HCT116 (cell line): Measurements from ENCODE around the gene ACP3. TPM values are rescaled to one million over a fixed set of nuclear protein-coding genes. Genes with fewer than 3 reads are reported as not detected.

Experiments
- ATAC-seq: fragments of 200-7000 bp; cut with Tn5 transposase; 2 replicates; pipeline ENCODE4 v1.9.1; 2020; ENCODE audit warnings: mild to moderate bottlenecking, moderate library complexity
- BruUV-seq: library from RNA; stranded (reverse); fragments of 400-500 nt; replicated peaks from 2 replicates; lab custom pipeline; 2021; lab: Mats Ljungman, UMichigan
- CTCF ChIA-PET: fragments of 300-600 bp; sonication (Branson Sonifier 250); formaldehyde crosslinking; loops from one replicate; lab custom pipeline; 2021; ENCODE audit warnings: antibody characterized with exemption; lab: Charles Lee
- POLR2A ChIA-PET: fragments of 300-600, 350-600 bp; sonication (Branson Sonifier 250); formaldehyde crosslinking; loops from one replicate; lab custom pipeline; 2021; ENCODE audit warnings: antibody characterized with exemption; lab: Charles Lee
- RAD21 ChIA-PET, 2 experiments: fragments of 300-600 bp; sonication (Branson Sonifier 250); formaldehyde crosslinking; loops; one replicate each; lab custom pipeline; 2023; ENCODE audit warnings: low total read pairs in 2 of 2; ENCODE audit not compliant: uncharacterized antibody in 2 of 2, unreplicated experiment in 2 of 2, low non-redundant PET in 1 of 2; lab: Charles Lee
- DNase-seq: peaks from one replicate; pipeline ENCODE4 v3.0.0-alpha.2; 2010; ENCODE audit warnings: low read depth, low spot score
- H2AFZ ChIP-seq: fragments of 200-600 bp; shearing (Covaris generic), sonication (generic); 2 replicates; pipeline ENCODE4 v1.6.1; 2017; ENCODE audit warnings: low read depth, mixed run types, mixed read lengths, antibody characterized with exemption, low read length; ENCODE audit not compliant: poor library complexity, severe bottlenecking
- H3K27ac ChIP-seq: 2 replicates; pipeline ENCODE4 v1.5.1; 2012; ENCODE audit warnings: low read depth, low read length
- H3K27me3 ChIP-seq: fragments of 200-600 bp; sonication (generic); 2 replicates; pipeline ENCODE4 v1.6.1; 2016; ENCODE audit warnings: mixed run types, low read length, mixed read lengths; ENCODE audit not compliant: insufficient read depth
- H3K36me3 ChIP-seq, 2 experiments: fragments of 200-500 bp in 1 of 2; fragments of 200-600 bp in 1 of 2; sonication (Bioruptor generic) in 1 of 2; sonication (generic) in 1 of 2; 2 replicates each; pipeline versions ENCODE4 v1.5.1 to v1.6.1; 2014 to 2016; ENCODE audit warnings: low read length in 2 of 2, inconsistent platforms in 1 of 2, mixed read lengths in 1 of 2, mixed run types in 1 of 2; ENCODE audit not compliant: insufficient read depth in 2 of 2, control insufficient read depth in 1 of 2
- H3K4me1 ChIP-seq, 2 experiments: fragments of 200-600 bp in 1 of 2; sonication (generic) in 1 of 2; 2 replicates each; pipeline versions ENCODE4 v1.5.1 to v1.6.1; 2012 to 2017; ENCODE audit warnings: low read length in 2 of 2, inconsistent platforms in 1 of 2, mild to moderate bottlenecking in 1 of 2, mixed read lengths in 1 of 2, mixed run types in 1 of 2, moderate library complexity in 1 of 2; ENCODE audit not compliant: insufficient read depth in 2 of 2, control insufficient read depth in 1 of 2
- H3K4me2 ChIP-seq: fragments of 200-600 bp; sonication (generic); 2 replicates; pipeline ENCODE4 v1.6.1; 2017; ENCODE audit warnings: mixed run types, low read length, mixed read lengths
- H3K4me3 ChIP-seq, 2 experiments: fragments of 200-600 bp in 1 of 2; sonication (generic) in 1 of 2; replicated peaks in 1 of 2; 2 replicates each; pipeline ENCODE4 v1.5.1; 2011 to 2016; ENCODE audit warnings: low read length in 2 of 2, control low read depth in 1 of 2, low read depth in 1 of 2, mild to moderate bottlenecking in 1 of 2, mixed read lengths in 1 of 2, mixed run types in 1 of 2
- H3K79me2 ChIP-seq: fragments of 200-600 bp; sonication (generic); 2 replicates; pipeline ENCODE4 v1.6.1; 2017; ENCODE audit warnings: mild to moderate bottlenecking, mixed run types, low read length, moderate library complexity, mixed read lengths; ENCODE audit not compliant: insufficient read depth
- H3K9ac ChIP-seq: fragments of 200-600 bp; sonication (generic); 2 replicates; pipeline ENCODE4 v1.6.1; 2016; ENCODE audit warnings: low read length, mixed read lengths
- H3K9me2 ChIP-seq: fragments of 200-600 bp; sonication (generic), shearing (Covaris generic); 2 replicates; pipeline ENCODE4 v1.6.1; 2017; ENCODE audit warnings: mixed run types, mild to moderate bottlenecking, moderate library complexity; ENCODE audit not compliant: insufficient read depth
- H3K9me3 ChIP-seq, 2 experiments: fragments of 200-500 bp in 1 of 2; fragments of 200-600 bp in 1 of 2; sonication (Bioruptor generic) in 1 of 2; sonication (generic) in 1 of 2; 2 replicates each; pipeline ENCODE4 v1.6.1; 2014 to 2017; ENCODE audit warnings: low read length in 2 of 2, mixed read lengths in 2 of 2, inconsistent platforms in 1 of 2, low read depth in 1 of 2, mild to moderate bottlenecking in 1 of 2, mixed run types in 1 of 2, moderate library complexity in 1 of 2; ENCODE audit not compliant: control insufficient read depth in 1 of 2, insufficient read depth in 1 of 2
- H4K20me1 ChIP-seq: fragments of 200-600 bp; sonication (generic), shearing (Covaris generic); 2 replicates; pipeline ENCODE4 v1.6.1; 2017; ENCODE audit warnings: mixed run types, mild to moderate bottlenecking, moderate library complexity; ENCODE audit not compliant: insufficient read depth
- FOSL1 ChIP-seq: IDR thresholded peaks from 2 replicates; pipeline ENCODE4 v1.6.1; 2012; ENCODE audit warnings: low read depth
- SP1 ChIP-seq: IDR thresholded peaks from 2 replicates; pipeline ENCODE4 v1.6.1; 2012; ENCODE audit warnings: low read depth
- intact Hi-C: fragments of 100-400 bp; cut with micrococcal nuclease; formaldehyde crosslinking; loops from 2 replicates; pipeline ENCODE4 v1.10.0; 2022
- total RNA-seq: library from RNA; stranded (reverse); gene quantifications from one replicate; pipeline ENCODE4 v1.2.1, GENCODE V29; 2021; ENCODE audit not compliant: unreplicated experiment
- TF ChIP-seq, protein P1 (sequence below): IDR thresholded peaks from 2 replicates; pipeline ENCODE4 v1.6.1; 2012
- TF ChIP-seq, protein P2 (sequence below): IDR thresholded peaks from 2 replicates; pipeline ENCODE4 v1.6.1; 2012
- TF ChIP-seq, protein P3 (sequence below): IDR thresholded peaks from 2 replicates; pipeline ENCODE4 v1.6.1; 2012; ENCODE audit warnings: low read depth
- TF ChIP-seq, protein P4 (sequence below), 3 experiments: fragments of 200-600 bp in 1 of 3; sonication (generic) in 1 of 3; IDR thresholded peaks in 2 of 3; conservative IDR thresholded peaks in 1 of 3; 2 replicates each; pipeline ENCODE4 v1.5.1; 2012 to 2017; ENCODE audit warnings: low read depth in 2 of 3, low read length in 2 of 3, antibody characterized with exemption in 1 of 3, borderline replicate concordance in 1 of 3, control low read depth in 1 of 3, mild to moderate bottlenecking in 1 of 3, mixed read lengths in 1 of 3, mixed run types in 1 of 3, moderate library complexity in 1 of 3; ENCODE audit not compliant: insufficient read depth in 1 of 3
- TF ChIP-seq, protein P5 (sequence below): IDR thresholded peaks from 2 replicates; pipeline ENCODE4 v1.6.1; 2011; ENCODE audit warnings: mild to moderate bottlenecking, low read length, moderate library complexity; ENCODE audit not compliant: insufficient replicate concordance; ENCODE audit errors: extremely low read depth

ACP3 gene
- total RNA-seq, 1 experiment from 2014 or later: 0.79 TPM

DNA sequence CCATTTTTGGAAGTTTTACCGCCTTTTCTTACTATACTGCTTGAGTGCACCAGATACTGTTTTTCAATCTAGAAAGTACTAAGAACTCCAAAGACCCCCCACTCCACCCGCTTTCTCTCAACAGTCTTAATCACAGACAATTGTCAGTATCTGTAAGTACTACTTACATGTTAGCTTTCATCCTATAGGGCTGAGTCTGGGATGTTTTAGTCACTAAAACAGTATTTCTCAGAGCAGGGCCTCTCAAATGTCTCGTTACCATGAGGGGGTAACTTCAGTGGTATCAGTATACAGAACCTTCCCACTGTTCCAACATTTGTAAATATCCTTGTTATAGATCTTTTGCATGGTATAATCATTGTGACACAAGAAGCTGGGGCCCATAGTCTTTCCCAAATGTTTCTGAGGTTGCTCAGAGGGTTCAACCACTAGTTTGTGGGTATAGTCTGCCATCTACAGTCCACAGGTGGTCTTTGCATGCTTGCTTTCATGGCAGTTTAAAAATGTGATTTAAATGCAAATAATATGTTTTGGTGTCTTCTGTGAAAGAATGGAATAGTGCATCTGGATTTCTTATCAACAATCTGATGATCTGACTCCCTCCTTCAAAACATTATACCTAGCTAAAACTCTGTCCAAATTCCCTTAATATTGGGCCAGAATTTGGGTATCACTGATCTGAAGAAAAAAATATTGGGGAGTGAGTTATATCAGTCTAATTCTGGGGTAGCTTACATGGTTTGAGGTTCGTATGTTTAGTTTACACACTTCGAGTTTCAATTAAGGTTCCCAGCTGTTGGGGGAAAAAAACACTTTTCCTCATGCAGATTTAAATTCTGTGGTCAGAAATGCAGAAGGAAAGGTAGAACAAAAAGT, 82.1 kb downstream of the ACP3 start (continued):
- TF ChIP-seq, protein P1, sequence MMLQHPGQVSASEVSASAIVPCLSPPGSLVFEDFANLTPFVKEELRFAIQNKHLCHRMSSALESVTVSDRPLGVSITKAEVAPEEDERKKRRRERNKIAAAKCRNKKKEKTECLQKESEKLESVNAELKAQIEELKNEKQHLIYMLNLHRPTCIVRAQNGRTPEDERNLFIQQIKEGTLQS: no peak
- no peak for TF ChIP-seq SP1
- TF ChIP-seq, protein P2, sequence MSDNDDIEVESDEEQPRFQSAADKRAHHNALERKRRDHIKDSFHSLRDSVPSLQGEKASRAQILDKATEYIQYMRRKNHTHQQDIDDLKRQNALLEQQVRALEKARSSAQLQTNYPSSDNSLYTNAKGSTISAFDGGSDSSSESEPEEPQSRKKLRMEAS: no peak

DNA sequence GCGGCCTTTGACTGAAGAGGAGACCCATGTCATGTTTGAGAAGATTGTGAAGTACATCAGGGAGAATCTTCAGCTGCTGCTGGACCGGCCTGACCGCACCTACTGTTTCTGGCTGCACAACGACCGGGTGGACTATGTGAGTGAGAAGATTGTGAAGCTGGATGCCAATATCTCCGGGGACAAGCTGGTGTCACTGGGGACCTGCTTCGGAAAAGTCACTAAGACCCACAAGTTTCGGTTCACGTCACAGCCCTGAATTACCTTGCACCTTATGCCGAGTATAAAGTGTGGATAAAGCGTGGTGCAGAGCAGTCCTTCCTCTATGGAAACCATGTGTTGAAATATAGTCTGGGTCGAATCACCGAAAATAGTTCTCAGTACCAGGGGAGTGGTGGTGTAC, 84.0 kb downstream of the ACP3 start:
- intact Hi-C loops: no loop called here
- H3K27me3 ChIP-seq: peaks cover 16% of the 10 kb centered on the region; the same call in 1 of the 2 replicates
- no peaks in the 10 kb centered on the region for H3K9me2 ChIP-seq
- no peaks in the 10 kb centered on the region for H3K9me3 ChIP-seq
- ChIA-PET POLR2A (no interaction called here), RAD21 (no interaction called here), CTCF (interaction anchor here (3.0 to 3.8 kb wide), 2 partner anchors 50 to 58 kb away, joined by 17 to 58 read pairs; no protein-coding TSS in a partner anchor)
- BruUV-seq: no TSS peak
- no peaks in the 10 kb centered on the region for H3K4me1 ChIP-seq
- DNase-seq (no peak), ATAC-seq (no peak)
- no peak overlapping the region for H3K27ac ChIP-seq
- TF ChIP-seq FOSL1: no peak
- no peak overlapping the region for H3K4me2 ChIP-seq
- H2AFZ ChIP-seq: no peak overlapping the region
- no peaks in the 10 kb centered on the region for H3K79me2 ChIP-seq
- H3K9ac ChIP-seq: no peak overlapping the region
- no peaks in the 10 kb centered on the region for H3K36me3 ChIP-seq
- H4K20me1 ChIP-seq: no peaks in the 10 kb centered on the region
- H3K4me3 ChIP-seq: no peak overlapping the region

DNA sequence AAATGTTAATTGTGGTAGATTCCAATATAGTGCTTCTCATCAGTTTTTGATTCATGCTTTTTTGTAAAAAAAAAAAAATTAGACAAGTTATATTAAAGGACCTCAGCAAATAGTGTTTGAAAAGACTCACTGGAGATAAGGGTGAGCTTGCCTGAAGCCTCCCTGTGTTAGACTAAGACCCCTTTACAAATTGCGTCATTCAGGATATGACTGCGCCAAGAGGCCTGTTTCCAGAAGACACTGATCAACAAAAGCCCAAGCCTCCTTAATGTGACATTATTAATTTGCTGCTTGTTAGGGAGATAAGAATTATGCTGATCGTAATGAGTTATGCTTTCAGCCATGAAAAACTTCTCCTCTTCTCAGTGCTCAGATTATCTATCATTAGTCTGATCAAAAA, 87.1 kb downstream of the ACP3 start:
- no peaks in the 10 kb centered on the region for H3K4me1 ChIP-seq
- ChIA-PET CTCF (no interaction called here), RAD21 (no interaction called here), POLR2A (no interaction called here)
- no peak overlapping the region for H3K9ac ChIP-seq
- H3K36me3 ChIP-seq: no peaks in the 10 kb centered on the region
- no peaks in the 10 kb centered on the region for H4K20me1 ChIP-seq
- H3K4me2 ChIP-seq: no peak overlapping the region
- H2AFZ ChIP-seq: no peak overlapping the region
- no peaks in the 10 kb centered on the region for H3K9me2 ChIP-seq
- ATAC-seq (no peak), DNase-seq (no peak)
- no peaks in the 10 kb centered on the region for H3K79me2 ChIP-seq
- H3K27me3 ChIP-seq: peaks cover 16% of the 10 kb centered on the region; the same call in 1 of the 2 replicates
- no peak overlapping the region for H3K4me3 ChIP-seq
- no peak overlapping the region for H3K27ac ChIP-seq
- BruUV-seq: no TSS peak
- intact Hi-C loops: no loop called here
- H3K9me3 ChIP-seq: no peaks in the 10 kb centered on the region
- TF ChIP-seq, protein P3, sequence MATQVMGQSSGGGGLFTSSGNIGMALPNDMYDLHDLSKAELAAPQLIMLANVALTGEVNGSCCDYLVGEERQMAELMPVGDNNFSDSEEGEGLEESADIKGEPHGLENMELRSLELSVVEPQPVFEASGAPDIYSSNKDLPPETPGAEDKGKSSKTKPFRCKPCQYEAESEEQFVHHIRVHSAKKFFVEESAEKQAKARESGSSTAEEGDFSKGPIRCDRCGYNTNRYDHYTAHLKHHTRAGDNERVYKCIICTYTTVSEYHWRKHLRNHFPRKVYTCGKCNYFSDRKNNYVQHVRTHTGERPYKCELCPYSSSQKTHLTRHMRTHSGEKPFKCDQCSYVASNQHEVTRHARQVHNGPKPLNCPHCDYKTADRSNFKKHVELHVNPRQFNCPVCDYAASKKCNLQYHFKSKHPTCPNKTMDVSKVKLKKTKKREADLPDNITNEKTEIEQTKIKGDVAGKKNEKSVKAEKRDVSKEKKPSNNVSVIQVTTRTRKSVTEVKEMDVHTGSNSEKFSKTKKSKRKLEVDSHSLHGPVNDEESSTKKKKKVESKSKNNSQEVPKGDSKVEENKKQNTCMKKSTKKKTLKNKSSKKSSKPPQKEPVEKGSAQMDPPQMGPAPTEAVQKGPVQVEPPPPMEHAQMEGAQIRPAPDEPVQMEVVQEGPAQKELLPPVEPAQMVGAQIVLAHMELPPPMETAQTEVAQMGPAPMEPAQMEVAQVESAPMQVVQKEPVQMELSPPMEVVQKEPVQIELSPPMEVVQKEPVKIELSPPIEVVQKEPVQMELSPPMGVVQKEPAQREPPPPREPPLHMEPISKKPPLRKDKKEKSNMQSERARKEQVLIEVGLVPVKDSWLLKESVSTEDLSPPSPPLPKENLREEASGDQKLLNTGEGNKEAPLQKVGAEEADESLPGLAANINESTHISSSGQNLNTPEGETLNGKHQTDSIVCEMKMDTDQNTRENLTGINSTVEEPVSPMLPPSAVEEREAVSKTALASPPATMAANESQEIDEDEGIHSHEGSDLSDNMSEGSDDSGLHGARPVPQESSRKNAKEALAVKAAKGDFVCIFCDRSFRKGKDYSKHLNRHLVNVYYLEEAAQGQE: no peak
- TF ChIP-seq, protein P4, sequence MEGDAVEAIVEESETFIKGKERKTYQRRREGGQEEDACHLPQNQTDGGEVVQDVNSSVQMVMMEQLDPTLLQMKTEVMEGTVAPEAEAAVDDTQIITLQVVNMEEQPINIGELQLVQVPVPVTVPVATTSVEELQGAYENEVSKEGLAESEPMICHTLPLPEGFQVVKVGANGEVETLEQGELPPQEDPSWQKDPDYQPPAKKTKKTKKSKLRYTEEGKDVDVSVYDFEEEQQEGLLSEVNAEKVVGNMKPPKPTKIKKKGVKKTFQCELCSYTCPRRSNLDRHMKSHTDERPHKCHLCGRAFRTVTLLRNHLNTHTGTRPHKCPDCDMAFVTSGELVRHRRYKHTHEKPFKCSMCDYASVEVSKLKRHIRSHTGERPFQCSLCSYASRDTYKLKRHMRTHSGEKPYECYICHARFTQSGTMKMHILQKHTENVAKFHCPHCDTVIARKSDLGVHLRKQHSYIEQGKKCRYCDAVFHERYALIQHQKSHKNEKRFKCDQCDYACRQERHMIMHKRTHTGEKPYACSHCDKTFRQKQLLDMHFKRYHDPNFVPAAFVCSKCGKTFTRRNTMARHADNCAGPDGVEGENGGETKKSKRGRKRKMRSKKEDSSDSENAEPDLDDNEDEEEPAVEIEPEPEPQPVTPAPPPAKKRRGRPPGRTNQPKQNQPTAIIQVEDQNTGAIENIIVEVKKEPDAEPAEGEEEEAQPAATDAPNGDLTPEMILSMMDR (IDR thresholded peaks at IDR 0.05 in 2 of 3, conservative IDR thresholded peaks at IDR 0.05 in 1 of 3; ENCODE audit: borderline replicate concordance in 1 of 3, insufficient read depth in 1 of 3, low read depth in 2 of 3, low read length in 2 of 3): no peak
- TF ChIP-seq, protein P5, sequence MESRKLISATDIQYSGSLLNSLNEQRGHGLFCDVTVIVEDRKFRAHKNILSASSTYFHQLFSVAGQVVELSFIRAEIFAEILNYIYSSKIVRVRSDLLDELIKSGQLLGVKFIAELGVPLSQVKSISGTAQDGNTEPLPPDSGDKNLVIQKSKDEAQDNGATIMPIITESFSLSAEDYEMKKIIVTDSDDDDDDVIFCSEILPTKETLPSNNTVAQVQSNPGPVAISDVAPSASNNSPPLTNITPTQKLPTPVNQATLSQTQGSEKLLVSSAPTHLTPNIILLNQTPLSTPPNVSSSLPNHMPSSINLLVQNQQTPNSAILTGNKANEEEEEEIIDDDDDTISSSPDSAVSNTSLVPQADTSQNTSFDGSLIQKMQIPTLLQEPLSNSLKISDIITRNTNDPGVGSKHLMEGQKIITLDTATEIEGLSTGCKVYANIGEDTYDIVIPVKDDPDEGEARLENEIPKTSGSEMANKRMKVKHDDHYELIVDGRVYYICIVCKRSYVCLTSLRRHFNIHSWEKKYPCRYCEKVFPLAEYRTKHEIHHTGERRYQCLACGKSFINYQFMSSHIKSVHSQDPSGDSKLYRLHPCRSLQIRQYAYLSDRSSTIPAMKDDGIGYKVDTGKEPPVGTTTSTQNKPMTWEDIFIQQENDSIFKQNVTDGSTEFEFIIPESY: no peak
